H9 (cell line): ENCODE results near the gene WNT2. TPM values are rescaled to one million over a fixed set of nuclear protein-coding genes. Genes with fewer than 3 reads are reported as not detected.

Experiments used
- DNase-seq: peaks from one replicate; pipeline ENCODE4 v3.0.0-alpha.2; 2017
- H2AFZ ChIP-seq: one replicate; pipeline ENCODE4 v1.6.1; 2013; ENCODE audit warnings: mild to moderate bottlenecking, low read length, control low read depth, moderate library complexity
- H2AK5ac ChIP-seq: 2 replicates; pipeline ENCODE4 v1.6.1; 2013; ENCODE audit warnings: low read length, control low read depth, mixed read lengths; ENCODE audit not compliant: insufficient read length
- H2BK120ac ChIP-seq: one replicate; pipeline ENCODE4 v1.6.1; 2013; ENCODE audit warnings: low read depth, mild to moderate bottlenecking, low read length, control low read depth, inconsistent platforms; ENCODE audit not compliant: poor library complexity, severe bottlenecking
- H2BK12ac ChIP-seq: 2 replicates; pipeline ENCODE4 v1.6.1; 2013; ENCODE audit warnings: low read length, control low read depth, mixed read lengths, low read depth; ENCODE audit not compliant: insufficient read length
- H2BK15ac ChIP-seq: 2 replicates; pipeline ENCODE4 v1.6.1; 2013; ENCODE audit warnings: low read depth, low read length, control low read depth
- H2BK20ac ChIP-seq: one replicate; pipeline ENCODE4 v1.6.1; 2013; ENCODE audit warnings: low read depth, mild to moderate bottlenecking, low read length, control low read depth, inconsistent platforms; ENCODE audit not compliant: poor library complexity, severe bottlenecking
- H2BK5ac ChIP-seq: 2 replicates; pipeline ENCODE4 v1.6.1; 2013; ENCODE audit warnings: low read length, control low read depth, mixed read lengths; ENCODE audit not compliant: insufficient read length
- H3K14ac ChIP-seq: 2 replicates; pipeline ENCODE4 v1.6.1; 2013; ENCODE audit warnings: low read length, control low read depth; ENCODE audit not compliant: insufficient read depth
- H3K18ac ChIP-seq: 2 replicates; pipeline ENCODE4 v1.6.1; 2013; ENCODE audit warnings: low read depth, mild to moderate bottlenecking, mixed read lengths, low read length, control low read depth; ENCODE audit not compliant: insufficient read length
- H3K23ac ChIP-seq: 2 replicates; pipeline ENCODE4 v1.6.1; 2013; ENCODE audit warnings: low read length, control low read depth, mixed read lengths, low read depth; ENCODE audit not compliant: insufficient read length
- H3K23me2 ChIP-seq: 2 replicates; pipeline ENCODE4 v1.6.1; 2013; ENCODE audit warnings: low read depth, mild to moderate bottlenecking, mixed read lengths, low read length, control low read depth; ENCODE audit not compliant: insufficient read length, poor library complexity, severe bottlenecking
- H3K27ac ChIP-seq: 2 replicates; pipeline ENCODE4 v1.5.1; 2013; ENCODE audit warnings: low read length, control low read depth, mixed read lengths, low read depth; ENCODE audit not compliant: insufficient read length
- H3K27me3 ChIP-seq: 2 replicates; pipeline ENCODE4 v1.6.1; 2013; ENCODE audit warnings: low read length, control low read depth, inconsistent platforms; ENCODE audit not compliant: insufficient read depth
- H3K4ac ChIP-seq: 2 replicates; pipeline ENCODE4 v1.6.1; 2013; ENCODE audit warnings: low read depth, mild to moderate bottlenecking, control low read depth, inconsistent platforms, low read length, moderate library complexity
- H3K4me1 ChIP-seq: 2 replicates; pipeline ENCODE4 v1.6.1; 2013; ENCODE audit warnings: low read length, control low read depth, inconsistent platforms; ENCODE audit not compliant: insufficient read depth
- H3K4me2 ChIP-seq: 2 replicates; pipeline ENCODE4 v1.6.1; 2013; ENCODE audit warnings: low read length, control low read depth, mixed read lengths; ENCODE audit not compliant: insufficient read length, insufficient read depth
- H3K56ac ChIP-seq: 2 replicates; pipeline ENCODE4 v1.6.1; 2013; ENCODE audit warnings: low read depth, mild to moderate bottlenecking, mixed read lengths, low read length, control low read depth; ENCODE audit not compliant: insufficient read length
- H3K79me1 ChIP-seq: 2 replicates; pipeline ENCODE4 v1.6.1; 2013; ENCODE audit warnings: low read depth, mild to moderate bottlenecking, moderate library complexity, low read length, control low read depth, inconsistent platforms; ENCODE audit not compliant: insufficient read depth, poor library complexity, severe bottlenecking
- H3K79me2 ChIP-seq: 2 replicates; pipeline ENCODE4 v1.6.1; 2013; ENCODE audit warnings: low read length, control low read depth, inconsistent platforms; ENCODE audit not compliant: insufficient read depth
- H3K9ac ChIP-seq: 2 replicates; pipeline ENCODE4 v1.6.1; 2013; ENCODE audit warnings: low read length, control low read depth, mixed read lengths; ENCODE audit not compliant: insufficient read length; ENCODE audit errors: extremely low read depth
- H3K9me3 ChIP-seq: one replicate; pipeline ENCODE4 v1.6.1; 2013; ENCODE audit warnings: low read depth, low read length, inconsistent platforms; ENCODE audit not compliant: control insufficient read depth
- H3T11ph ChIP-seq: one replicate; pipeline ENCODE4 v1.6.1; 2013; ENCODE audit warnings: mild to moderate bottlenecking, low read length, control low read depth, inconsistent platforms
- H4K20me1 ChIP-seq: one replicate; pipeline ENCODE4 v1.6.1; 2013; ENCODE audit not compliant: control insufficient read depth, insufficient read length, insufficient read depth
- H4K5ac ChIP-seq: 2 replicates; pipeline ENCODE4 v1.6.1; 2013; ENCODE audit warnings: low read depth, mild to moderate bottlenecking, mixed read lengths, low read length, control low read depth; ENCODE audit not compliant: insufficient read length
- H4K8ac ChIP-seq: replicated peaks from 2 replicates; pipeline ENCODE4 v1.6.1; 2013; ENCODE audit warnings: low read length, control low read depth, mixed read lengths, low read depth; ENCODE audit not compliant: insufficient read length
- H4K91ac ChIP-seq: 2 replicates; pipeline ENCODE4 v1.6.1; 2013; ENCODE audit warnings: low read depth, mild to moderate bottlenecking, moderate library complexity, mixed read lengths, low read length, control low read depth; ENCODE audit not compliant: insufficient read length
- H3K27ac Mint-ChIP-seq, 3 experiments: 2 replicates in 2 of 3; 3 replicates in 1 of 3; pipeline ENCODE4 v1.8.0; 2020 to 2021; ENCODE audit warnings: mixed read lengths in 3 of 3, mild to moderate bottlenecking in 1 of 3, moderate library complexity in 1 of 3
- H3K27me3 Mint-ChIP-seq: 2 replicates; pipeline ENCODE4 v1.8.0; 2021; ENCODE audit warnings: low read depth, mild to moderate bottlenecking, moderate library complexity, mixed read lengths
- H3K36me3 Mint-ChIP-seq, 3 experiments: 2 replicates in 2 of 3; 3 replicates in 1 of 3; pipeline ENCODE4 v1.8.0; 2020 to 2021; ENCODE audit warnings: low read depth in 3 of 3, mixed read lengths in 3 of 3; ENCODE audit not compliant: insufficient read depth in 1 of 3
- H3K4me1 Mint-ChIP-seq, 2 experiments: 2 replicates each; pipeline ENCODE4 v1.8.0; 2020; ENCODE audit warnings: mixed read lengths in 2 of 2
- H3K4me3 Mint-ChIP-seq, 2 experiments: 2 replicates in 1 of 2; 3 replicates in 1 of 2; pipeline ENCODE4 v1.8.0; 2020 to 2021; ENCODE audit warnings: mild to moderate bottlenecking in 2 of 2, mixed read lengths in 2 of 2, moderate library complexity in 1 of 2
- H3K9me3 Mint-ChIP-seq, 2 experiments: 2 replicates in 1 of 2; 3 replicates in 1 of 2; pipeline ENCODE4 v1.8.0; 2020; ENCODE audit warnings: mild to moderate bottlenecking in 2 of 2, mixed read lengths in 2 of 2, moderate library complexity in 1 of 2
- WGBS: extraction: QIAGEN DNeasy Blood & Tissue Kit; methylation state at CpG from one replicate; pipeline ENCODE4 v1.1.7; 2013; ENCODE audit warnings: missing lambda C conversion rate, low lambda C conversion rate, mixed read lengths; ENCODE audit not compliant: insufficient read length; ENCODE audit errors: extremely low coverage; 5-methylcytosine and 5-hydroxymethylcytosine counted together
- total RNA-seq: library from RNA; stranded (reverse); gene quantifications from 2 replicates; pipeline ENCODE4 v1.2.1, GENCODE V29; 2021
- TF ChIP-seq, protein P1 (sequence below): fragments of 200-600 bp; sonication (generic); conservative IDR thresholded peaks from 3 replicates; pipeline ENCODE4 v1.8.0; 2021; ENCODE audit warnings: antibody characterized with exemption, mild to moderate bottlenecking

The WNT2 gene
- total RNA-seq, 1 experiment from 2014 or later, result not detected

DNA sequence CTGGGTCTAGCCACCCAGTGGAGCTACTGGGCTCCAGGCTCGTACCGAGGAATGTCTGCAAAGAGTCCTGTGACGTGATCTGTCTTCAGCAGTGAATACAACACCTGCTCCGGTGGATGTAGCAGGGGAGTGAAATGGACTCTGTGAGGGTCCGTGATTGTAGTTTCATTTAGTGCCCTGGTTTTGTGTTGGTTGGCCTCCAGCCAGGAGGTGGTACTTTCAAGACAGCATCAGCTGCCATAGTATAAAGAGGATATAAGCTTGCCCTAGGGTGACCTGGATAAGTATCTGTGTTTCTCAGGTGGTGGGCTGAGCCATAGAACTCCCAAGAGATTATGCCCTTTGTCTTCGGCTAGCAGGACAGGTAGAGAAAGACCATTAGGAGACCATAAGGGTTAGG, 24.6 kb upstream of the WNT2 start:
- no peak overlapping the region for H2BK12ac ChIP-seq
- no peak overlapping the region for H2BK5ac ChIP-seq
- no peak for DNase-seq
- H4K5ac ChIP-seq, result no peak overlapping the region
- H3K14ac ChIP-seq, result no peak overlapping the region
- no peak overlapping the region for H2BK15ac ChIP-seq
- H3K4me2 ChIP-seq, result no peak overlapping the region
- H4K91ac ChIP-seq, result no peak overlapping the region
- H3K4me1 Mint-ChIP-seq, result peaks cover 7 to 9% of the 10 kb centered on the region in 2 experiments
- H3K79me2 ChIP-seq, result no peaks in the 10 kb centered on the region
- no peak overlapping the region for H3K4ac ChIP-seq
- H3K9ac ChIP-seq, result no peak overlapping the region
- H3K27ac ChIP-seq, result no peak overlapping the region
- no peak overlapping the region for H3K23ac ChIP-seq
- H3T11ph ChIP-seq, result no peak overlapping the region
- TF ChIP-seq, protein P1, sequence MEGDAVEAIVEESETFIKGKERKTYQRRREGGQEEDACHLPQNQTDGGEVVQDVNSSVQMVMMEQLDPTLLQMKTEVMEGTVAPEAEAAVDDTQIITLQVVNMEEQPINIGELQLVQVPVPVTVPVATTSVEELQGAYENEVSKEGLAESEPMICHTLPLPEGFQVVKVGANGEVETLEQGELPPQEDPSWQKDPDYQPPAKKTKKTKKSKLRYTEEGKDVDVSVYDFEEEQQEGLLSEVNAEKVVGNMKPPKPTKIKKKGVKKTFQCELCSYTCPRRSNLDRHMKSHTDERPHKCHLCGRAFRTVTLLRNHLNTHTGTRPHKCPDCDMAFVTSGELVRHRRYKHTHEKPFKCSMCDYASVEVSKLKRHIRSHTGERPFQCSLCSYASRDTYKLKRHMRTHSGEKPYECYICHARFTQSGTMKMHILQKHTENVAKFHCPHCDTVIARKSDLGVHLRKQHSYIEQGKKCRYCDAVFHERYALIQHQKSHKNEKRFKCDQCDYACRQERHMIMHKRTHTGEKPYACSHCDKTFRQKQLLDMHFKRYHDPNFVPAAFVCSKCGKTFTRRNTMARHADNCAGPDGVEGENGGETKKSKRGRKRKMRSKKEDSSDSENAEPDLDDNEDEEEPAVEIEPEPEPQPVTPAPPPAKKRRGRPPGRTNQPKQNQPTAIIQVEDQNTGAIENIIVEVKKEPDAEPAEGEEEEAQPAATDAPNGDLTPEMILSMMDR, result no peak
- no peak overlapping the region for H2AK5ac ChIP-seq
- no peaks in the 10 kb centered on the region for H3K4me1 ChIP-seq
- no peaks in the 10 kb centered on the region for H3K23me2 ChIP-seq
- no peaks in the 10 kb centered on the region for H3K79me1 ChIP-seq
- H3K4me3 Mint-ChIP-seq, result no peak overlapping the region
- no peak overlapping the region for H3K18ac ChIP-seq
- no peak overlapping the region for H3K56ac ChIP-seq
- no peak overlapping the region; a peak in 1 of 7 replicates for H3K27ac Mint-ChIP-seq
- no peak overlapping the region for H4K8ac ChIP-seq
- no peaks in the 10 kb centered on the region for H4K20me1 ChIP-seq
- no peak overlapping the region for H2AFZ ChIP-seq
- WGBS, result no CpG with 5 or more reads among the region's 6 CpGs
- no peak overlapping the region for H2BK20ac ChIP-seq
- H2BK120ac ChIP-seq, result no peak overlapping the region
- no peaks in the 10 kb centered on the region for H3K9me3 ChIP-seq
- H3K9me3 Mint-ChIP-seq, result no peaks in the 10 kb centered on the region
- H3K36me3 Mint-ChIP-seq, result no peaks in the 10 kb centered on the region
- peaks cover 8% of the 10 kb centered on the region for H3K27me3 Mint-ChIP-seq
- no peaks in the 10 kb centered on the region for H3K27me3 ChIP-seq
